Measurements from ENCODE around the gene FMOD.
A peak's percentile ranks its signal among the peaks of the same experiment; 100 is the strongest.
"Not testable (repeated sequence)": the region's sequence is repeated elsewhere in the genome, so short reads cannot be mapped to it uniquely, and the experiment has no call there.

FMOD gene

DNA sequence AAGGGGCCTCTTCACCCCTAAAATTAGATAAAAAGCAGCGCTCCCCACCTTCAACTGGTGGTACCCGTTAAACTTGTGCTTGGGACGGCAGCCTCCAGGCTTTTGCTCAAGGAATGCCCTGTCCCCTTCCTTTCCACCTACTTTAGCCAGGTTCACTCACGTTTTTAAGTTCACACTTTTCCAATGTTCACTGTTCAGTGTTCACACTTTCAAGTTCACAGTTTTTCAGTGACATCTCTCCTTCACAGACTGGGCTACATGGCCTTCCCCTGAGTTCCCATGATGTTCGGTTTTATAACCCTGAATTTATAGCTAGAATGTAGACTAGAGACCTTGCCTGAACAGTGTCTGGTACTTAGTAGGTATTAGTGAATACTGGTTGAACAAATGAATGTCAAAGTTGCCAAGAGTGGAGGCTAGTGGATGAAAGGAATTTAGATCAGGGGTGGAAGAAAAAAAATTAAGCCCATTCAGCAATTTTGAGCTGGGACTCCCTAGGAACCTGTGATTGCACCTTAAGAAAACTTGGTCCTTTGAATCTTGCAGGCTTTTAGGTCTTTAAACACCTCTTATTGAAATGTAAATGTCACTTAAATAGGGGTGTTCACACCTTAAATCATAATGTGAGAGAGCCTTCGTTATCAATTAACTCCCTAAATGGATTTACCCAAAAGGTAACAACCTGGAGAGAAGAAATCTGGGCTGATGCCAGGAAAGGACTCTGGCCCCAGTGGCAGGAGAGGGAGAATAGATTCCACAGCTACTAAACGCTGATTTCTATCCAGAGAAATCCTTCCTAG is 33.3 kb downstream of the FMOD start:
- DNase-seq (ENCODE audit: low read depth) = no peak
- TF ChIP-seq, protein P1, sequence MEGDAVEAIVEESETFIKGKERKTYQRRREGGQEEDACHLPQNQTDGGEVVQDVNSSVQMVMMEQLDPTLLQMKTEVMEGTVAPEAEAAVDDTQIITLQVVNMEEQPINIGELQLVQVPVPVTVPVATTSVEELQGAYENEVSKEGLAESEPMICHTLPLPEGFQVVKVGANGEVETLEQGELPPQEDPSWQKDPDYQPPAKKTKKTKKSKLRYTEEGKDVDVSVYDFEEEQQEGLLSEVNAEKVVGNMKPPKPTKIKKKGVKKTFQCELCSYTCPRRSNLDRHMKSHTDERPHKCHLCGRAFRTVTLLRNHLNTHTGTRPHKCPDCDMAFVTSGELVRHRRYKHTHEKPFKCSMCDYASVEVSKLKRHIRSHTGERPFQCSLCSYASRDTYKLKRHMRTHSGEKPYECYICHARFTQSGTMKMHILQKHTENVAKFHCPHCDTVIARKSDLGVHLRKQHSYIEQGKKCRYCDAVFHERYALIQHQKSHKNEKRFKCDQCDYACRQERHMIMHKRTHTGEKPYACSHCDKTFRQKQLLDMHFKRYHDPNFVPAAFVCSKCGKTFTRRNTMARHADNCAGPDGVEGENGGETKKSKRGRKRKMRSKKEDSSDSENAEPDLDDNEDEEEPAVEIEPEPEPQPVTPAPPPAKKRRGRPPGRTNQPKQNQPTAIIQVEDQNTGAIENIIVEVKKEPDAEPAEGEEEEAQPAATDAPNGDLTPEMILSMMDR (IDR thresholded peaks at IDR 0.05; ENCODE audit: low read depth, low read length, missing control alignments) = no peak

DNA sequence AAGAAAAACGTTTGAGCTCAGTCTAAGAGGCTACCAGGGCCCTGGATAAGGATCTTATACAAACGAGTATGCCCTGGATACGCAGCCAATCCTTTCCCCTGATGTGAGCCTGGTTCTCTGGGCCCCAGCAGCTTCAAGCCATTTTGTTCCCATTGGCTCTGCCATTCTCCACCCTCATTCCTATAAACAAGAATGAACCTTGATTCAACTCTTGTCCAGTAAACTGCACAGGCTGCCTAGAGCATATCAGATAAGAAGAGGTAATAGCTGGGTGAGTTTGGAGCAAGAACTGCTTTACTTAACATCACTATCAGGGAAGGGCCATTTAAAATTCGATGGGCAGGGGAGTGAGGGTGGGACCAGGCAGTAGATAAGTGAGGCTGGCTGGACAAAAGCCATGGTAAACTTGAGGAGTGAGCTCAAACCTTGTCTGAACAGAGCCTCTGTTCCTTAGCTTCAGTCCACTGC is 34.3 kb downstream of the FMOD start:
- TF ChIP-seq, protein P1 (IDR thresholded peaks at IDR 0.05; ENCODE audit: low read depth, low read length, missing control alignments) = no peak
- in situ Hi-C loops (cut with HindIII; ENCODE audit: low sequenced_read_pairs) = no loop called here
- no peak for DNase-seq (ENCODE audit: low read depth)
- no peak overlapping the region for H3K4me3 ChIP-seq (ENCODE audit: low read depth, low read length)

More for the DNA sequence above, 33.3 kb downstream of the FMOD start:
- in situ Hi-C loops (cut with HindIII; ENCODE audit: low sequenced_read_pairs) = no loop called here
- no peak overlapping the region for H3K4me3 ChIP-seq (ENCODE audit: low read depth, low read length)

DNA sequence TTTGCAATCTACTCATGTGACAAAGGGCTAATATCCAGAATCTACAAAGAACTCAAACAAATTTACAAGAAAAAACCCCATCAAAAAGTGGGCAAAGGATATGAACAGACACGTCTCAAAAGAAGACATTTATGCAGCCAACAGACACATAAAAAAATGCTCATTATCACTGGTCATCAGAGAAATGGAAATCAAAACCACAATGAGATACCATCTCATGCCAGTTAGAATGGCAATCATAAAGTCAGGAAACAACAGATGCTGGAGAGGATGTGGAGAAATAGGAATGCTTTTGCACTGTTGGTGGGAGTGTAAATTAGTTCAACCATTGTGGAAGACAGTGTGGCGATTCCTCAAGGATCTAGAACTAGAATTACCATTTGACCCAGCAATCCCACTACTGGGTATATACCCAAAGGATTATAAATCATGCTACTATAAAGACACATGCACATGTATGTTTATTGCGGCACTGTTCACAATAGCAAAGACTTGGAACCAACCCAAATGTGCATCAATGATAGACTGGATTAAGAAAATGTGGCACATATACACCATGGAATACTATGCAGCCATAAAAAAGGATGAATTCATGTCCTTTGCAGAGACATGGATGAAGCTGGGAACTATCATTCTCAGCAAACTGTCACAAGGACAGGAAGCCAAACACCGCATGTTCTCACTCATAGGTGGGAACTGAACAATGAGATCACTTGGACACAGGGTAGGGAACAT is 36.7 kb downstream of the FMOD start:
- DNase-seq (ENCODE audit: low read depth); H3K4me3 ChIP-seq (ENCODE audit: low read depth, low read length); in situ Hi-C loops (cut with HindIII; ENCODE audit: low sequenced_read_pairs): not testable (repeated sequence)

DNA sequence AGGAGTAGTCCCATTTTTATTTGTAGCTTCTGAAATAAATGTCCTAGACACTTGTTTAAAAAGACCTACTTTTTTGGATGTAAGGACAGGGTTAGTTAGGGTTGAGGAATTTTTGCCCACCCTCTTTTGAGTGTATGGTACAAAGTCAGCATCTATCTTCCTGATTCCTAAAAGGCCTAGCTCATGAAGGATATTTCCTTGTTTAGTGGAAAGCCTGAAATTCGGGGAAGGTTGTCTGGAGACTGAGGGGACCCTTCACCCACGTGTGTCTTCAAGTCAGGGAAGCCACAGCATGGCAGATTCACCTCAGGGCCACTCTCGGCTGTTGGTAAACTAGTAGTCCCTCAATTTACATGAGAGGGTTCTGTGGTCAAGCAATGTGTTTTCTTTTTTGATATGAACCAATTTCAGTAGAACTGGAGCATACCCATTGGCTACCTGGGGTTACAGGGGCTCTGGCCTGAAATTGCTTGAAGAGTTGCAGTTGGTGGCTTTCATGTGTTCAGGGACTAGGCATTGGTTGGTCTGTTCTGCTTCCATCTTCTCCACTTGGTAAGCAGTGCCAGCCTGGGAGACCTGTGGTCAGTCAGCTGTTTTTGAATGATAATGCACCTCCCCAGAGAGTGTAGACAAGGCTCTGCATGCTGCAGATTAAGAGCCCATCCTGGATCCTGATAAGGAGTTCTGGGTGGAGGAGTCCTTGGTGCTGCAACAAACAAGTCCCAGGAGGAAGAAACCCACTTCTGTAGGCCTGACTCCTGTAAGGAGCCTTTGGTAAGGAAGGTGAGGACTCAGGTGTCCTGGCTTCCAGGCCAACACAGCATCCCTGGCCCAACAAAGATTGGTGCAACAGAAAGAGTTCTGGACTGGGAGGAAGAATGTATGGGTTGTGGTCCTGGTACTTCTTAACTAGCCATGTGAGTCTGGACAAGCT is 39.3 kb downstream of the FMOD start:
- DNase-seq (ENCODE audit: low read depth) = no peak
- in situ Hi-C loops (cut with HindIII; ENCODE audit: low sequenced_read_pairs) = no loop called here
- TF ChIP-seq, protein P1 (IDR thresholded peaks at IDR 0.05; ENCODE audit: low read depth, low read length, missing control alignments) = no peak
- H3K4me3 ChIP-seq (ENCODE audit: low read depth, low read length) = no peak overlapping the region

DNA sequence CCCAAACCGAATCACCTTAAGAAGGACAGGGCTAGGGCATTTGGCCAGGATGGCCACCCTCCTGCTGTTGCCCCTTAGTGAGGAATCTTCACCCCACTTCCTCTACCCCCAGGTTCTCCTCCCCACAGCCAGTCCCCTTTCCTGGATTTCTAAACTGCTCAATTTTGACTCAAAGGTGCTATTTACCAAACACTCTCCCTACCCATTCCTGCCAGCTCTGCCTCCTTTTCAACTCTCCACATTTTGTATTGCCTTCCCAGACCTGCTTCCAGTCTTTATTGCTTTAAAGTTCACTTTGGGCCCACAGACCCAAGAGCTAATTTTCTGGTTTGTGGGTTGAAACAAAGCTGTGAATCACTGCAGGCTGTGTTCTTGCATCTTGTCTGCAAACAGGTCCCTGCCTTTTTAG is 42.0 kb downstream of the FMOD start:
- TF ChIP-seq, protein P1 (IDR thresholded peaks at IDR 0.05; ENCODE audit: low read depth, low read length, missing control alignments) = no peak
- in situ Hi-C loops (cut with HindIII; ENCODE audit: low sequenced_read_pairs) = no loop called here
- DNase-seq (ENCODE audit: low read depth) = no peak
- H3K4me3 ChIP-seq (ENCODE audit: low read depth, low read length) = no peak overlapping the region

DNA sequence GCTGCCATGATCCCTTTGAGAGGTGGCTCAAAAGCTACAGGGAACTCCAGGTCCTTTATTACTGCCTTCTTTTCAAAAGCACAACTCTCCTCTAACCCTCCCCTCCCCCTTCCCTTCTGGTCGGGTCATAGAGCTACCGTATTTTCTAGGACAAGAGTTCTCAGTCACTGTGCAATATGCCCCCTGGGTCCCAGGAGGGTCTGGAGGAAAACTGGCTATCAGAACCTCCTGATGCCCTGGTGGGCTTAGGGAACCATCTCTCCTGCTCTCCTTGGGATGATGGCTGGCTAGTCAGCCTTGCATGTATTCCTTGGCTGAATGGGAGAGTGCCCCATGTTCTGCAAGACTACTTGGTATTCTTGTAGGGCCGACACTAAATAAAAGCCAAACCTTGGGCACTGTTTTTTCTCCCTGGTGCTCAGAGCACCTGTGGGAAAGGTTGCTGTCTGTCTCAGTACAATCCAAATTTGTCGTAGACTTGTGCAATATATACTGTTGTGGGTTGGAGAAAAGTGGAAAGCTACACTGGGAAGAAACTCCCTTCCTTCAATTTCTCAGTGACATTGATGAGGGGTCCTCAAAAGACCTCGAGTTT is 42.5 kb downstream of the FMOD start:
- TF ChIP-seq, protein P1 (IDR thresholded peaks at IDR 0.05; ENCODE audit: low read depth, low read length, missing control alignments) = no peak
- peak overlapping the region; percentile 84 for H3K4me3 ChIP-seq (ENCODE audit: low read depth, low read length)
- no peak for DNase-seq (ENCODE audit: low read depth)
- in situ Hi-C loops (cut with HindIII; ENCODE audit: low sequenced_read_pairs) = no loop called here

Measured in astrocyte of the cerebellum (primary cell).